ENCODE measurements around the gene GTSF1L.

GRCh38 chr20:43721097-43721428, 5.7 kb downstream of the GTSF1L start:
- TF ChIP-seq, protein P1, sequence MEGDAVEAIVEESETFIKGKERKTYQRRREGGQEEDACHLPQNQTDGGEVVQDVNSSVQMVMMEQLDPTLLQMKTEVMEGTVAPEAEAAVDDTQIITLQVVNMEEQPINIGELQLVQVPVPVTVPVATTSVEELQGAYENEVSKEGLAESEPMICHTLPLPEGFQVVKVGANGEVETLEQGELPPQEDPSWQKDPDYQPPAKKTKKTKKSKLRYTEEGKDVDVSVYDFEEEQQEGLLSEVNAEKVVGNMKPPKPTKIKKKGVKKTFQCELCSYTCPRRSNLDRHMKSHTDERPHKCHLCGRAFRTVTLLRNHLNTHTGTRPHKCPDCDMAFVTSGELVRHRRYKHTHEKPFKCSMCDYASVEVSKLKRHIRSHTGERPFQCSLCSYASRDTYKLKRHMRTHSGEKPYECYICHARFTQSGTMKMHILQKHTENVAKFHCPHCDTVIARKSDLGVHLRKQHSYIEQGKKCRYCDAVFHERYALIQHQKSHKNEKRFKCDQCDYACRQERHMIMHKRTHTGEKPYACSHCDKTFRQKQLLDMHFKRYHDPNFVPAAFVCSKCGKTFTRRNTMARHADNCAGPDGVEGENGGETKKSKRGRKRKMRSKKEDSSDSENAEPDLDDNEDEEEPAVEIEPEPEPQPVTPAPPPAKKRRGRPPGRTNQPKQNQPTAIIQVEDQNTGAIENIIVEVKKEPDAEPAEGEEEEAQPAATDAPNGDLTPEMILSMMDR (IDR thresholded peaks at IDR 0.05; ENCODE audit: low read length) = no peak
- TF ChIP-seq EZH2 (optimal IDR thresholded peaks at IDR 0.05; ENCODE audit: low read depth, low read length) (no peak), EZH2phosphoT487 (IDR thresholded peaks at IDR 0.05; ENCODE audit: low read length) (no peak)

All from MM.1S (cell line).